ENCODE results near the gene GRID1.

DNA sequence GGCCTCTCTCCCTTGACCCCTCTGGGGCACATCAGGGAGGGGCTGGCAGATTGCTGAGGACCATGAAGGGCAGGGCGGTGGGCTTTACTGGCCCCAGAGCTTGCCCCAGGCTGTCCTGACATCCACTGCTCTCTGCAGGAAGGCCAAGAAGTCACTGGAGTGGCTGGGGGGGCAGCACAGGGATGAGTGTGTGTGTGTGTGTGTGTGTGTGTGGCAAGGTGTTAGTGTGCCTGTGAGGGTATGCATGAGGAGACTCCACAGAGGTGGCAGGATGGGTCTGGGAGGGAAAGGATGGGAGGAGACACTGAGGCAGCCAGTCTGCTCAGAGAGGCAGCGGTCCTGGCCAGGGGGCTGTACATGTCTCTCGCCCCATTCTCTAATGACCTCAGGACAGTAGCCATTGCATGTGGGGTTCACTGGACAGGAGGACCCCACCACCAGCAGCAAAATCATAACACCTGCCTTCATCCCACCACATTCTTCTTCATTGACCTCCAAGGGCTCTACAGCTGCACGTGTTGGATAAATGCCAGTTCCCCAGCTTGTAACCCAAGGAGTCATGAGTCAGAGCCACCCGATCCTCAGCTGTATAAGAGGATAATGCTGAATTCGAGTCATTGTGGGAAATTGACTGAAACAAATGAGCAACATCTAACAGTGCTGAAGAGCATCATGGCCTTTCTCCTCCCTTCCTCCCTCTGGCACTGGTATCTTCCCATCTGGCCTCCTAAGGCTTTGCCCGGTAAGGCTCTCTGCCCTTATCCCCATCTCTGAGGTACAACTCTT, 720.5 kb downstream of the GRID1 start:
- no peak for TF ChIP-seq CTCF (optimal IDR thresholded peaks at IDR 0.05 in 1 of 3, IDR thresholded peaks at IDR 0.05 in 1 of 3, conservative IDR thresholded peaks at IDR 0.05 in 1 of 3; ENCODE audit: extremely low read depth in 1 of 3, insufficient read depth in 2 of 3, low read length in 3 of 3)
- TF ChIP-seq EZH2 (IDR thresholded peaks at IDR 0.05; ENCODE audit: low read length): no peak
